ENCODE data around the gene POLH. TPM values are rescaled to one million over a fixed set of nuclear protein-coding genes. Genes with fewer than 3 reads are reported as not detected.

Gene POLH
- total RNA-seq, 3 donors from 2014 or later = 12.0 to 17.1 (median 14.2) TPM

GRCh38 chr6:43575105-43575771, 747 bp upstream of the POLH start:
- intact Hi-C loops (cut with DNase I, micrococcal nuclease) = no loop called here
- Histone ChIP-seq H3K4me1 (ENCODE audit: low read depth) (peaks cover 8% of the 10 kb centered on the region), H3K36me3 (ENCODE audit: low read depth) (no peaks in the 10 kb centered on the region), H3K4me3 (peak overlapping the region; percentile 79), H3K9me3 (no peaks in the 10 kb centered on the region)
- no peak for TF ChIP-seq CTCF (IDR thresholded peaks at IDR 0.05)
- DNase-seq = peak in 1 of 3 donors; percentile 31
- peak; percentile 47 for ATAC-seq

- no peak for TF ChIP-seq CTCF (IDR thresholded peaks at IDR 0.05)
- intact Hi-C loops (cut with DNase I, micrococcal nuclease) = no loop called here
- Histone ChIP-seq H3K4me1 (ENCODE audit: low read depth) (peaks cover 8% of the 10 kb centered on the region), H3K9me3 (no peaks in the 10 kb centered on the region), H3K36me3 (ENCODE audit: low read depth) (no peaks in the 10 kb centered on the region), H3K4me3 (no peak overlapping the region)
- DNase-seq (no peak), ATAC-seq (no peak)
Observed at GRCh38 chr6:43578748-43579147, 2.8 kb downstream of the POLH start.

GRCh38 chr6:43579171-43579570, 3.2 kb downstream of the POLH start:
- ATAC-seq (no peak), DNase-seq (no peak)
- Histone ChIP-seq H3K9me3 (no peaks in the 10 kb centered on the region), H3K4me3 (no peak overlapping the region), H3K4me1 (ENCODE audit: low read depth) (peaks cover 8% of the 10 kb centered on the region), H3K36me3 (ENCODE audit: low read depth) (no peaks in the 10 kb centered on the region)
- TF ChIP-seq CTCF (IDR thresholded peaks at IDR 0.05) = no peak
- intact Hi-C loops (cut with DNase I, micrococcal nuclease) = no loop called here

GRCh38 chr6:43582911-43583310, 6.9 kb downstream of the POLH start:
- H3K36me3 ChIP-seq (ENCODE audit: low read depth) = no peaks in the 10 kb centered on the region
- DNase-seq (no peak), ATAC-seq (no peak)
- intact Hi-C loops (cut with DNase I, micrococcal nuclease) = no loop called here
- H3K4me3 ChIP-seq = no peak overlapping the region
- no peak for TF ChIP-seq CTCF (IDR thresholded peaks at IDR 0.05)
- peaks cover 4% of the 10 kb centered on the region for H3K4me1 ChIP-seq (ENCODE audit: low read depth)
- H3K9me3 ChIP-seq = no peaks in the 10 kb centered on the region

GRCh38 chr6:43584892-43585570, 9.0 kb downstream of the POLH start:
- DNase-seq (no peak), ATAC-seq (peak; percentile 12)
- Histone ChIP-seq H3K9me3 (no peaks in the 10 kb centered on the region), H3K4me1 (ENCODE audit: low read depth) (no peaks in the 10 kb centered on the region), H3K4me3 (no peak overlapping the region), H3K36me3 (ENCODE audit: low read depth) (no peaks in the 10 kb centered on the region)
- no peak for TF ChIP-seq CTCF (IDR thresholded peaks at IDR 0.05)
- intact Hi-C loops (cut with DNase I, micrococcal nuclease) = no loop called here
